ENCODE results near the gene C3orf22.

Gene C3orf22

GRCh38 chr3:126527006-126527405 lies 31.7 kb downstream of the C3orf22 start:
- DNase-seq (ENCODE audit: low read depth), result no peak

DNA sequence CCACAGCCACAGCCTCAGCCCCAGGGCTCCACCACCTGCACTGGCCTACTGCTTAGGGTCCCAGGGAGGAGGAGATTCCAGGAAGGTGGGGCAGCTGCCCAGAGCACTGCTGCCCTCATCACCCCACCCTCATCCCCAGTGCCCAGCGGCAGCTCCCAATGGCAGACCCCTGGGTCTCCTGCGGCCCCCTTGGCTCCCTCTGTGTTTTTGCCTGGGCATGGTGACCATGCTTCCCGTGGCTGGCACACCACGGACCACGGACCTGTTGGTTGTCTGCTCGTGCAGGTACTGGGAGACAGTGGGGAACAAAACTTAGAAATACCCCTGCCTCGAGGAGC lies 32.1 kb downstream of the C3orf22 start:
- DNase-seq (ENCODE audit: low read depth), result no peak

- DNase-seq (ENCODE audit: low read depth), result no peak
Observed at GRCh38 chr3:126525853-126526667, 32.7 kb downstream of the C3orf22 start.

- DNase-seq (ENCODE audit: low read depth), result no peak
Observed at GRCh38 chr3:126525091-126525852, 33.5 kb downstream of the C3orf22 start.

- no peak for DNase-seq (ENCODE audit: low read depth)
Observed at GRCh38 chr3:126524429-126524988, 34.2 kb downstream of the C3orf22 start.

GRCh38 chr3:126523745-126524428 lies 34.8 kb downstream of the C3orf22 start, which contains the start of gene CHST13:
Gene CHST13, plus strand, starts transcription at chr3:126524155. Its CDS starts 178 bp downstream, at chr3:126524333.
- DNase-seq (ENCODE audit: low read depth), result no peak

- peak; percentile 38 for DNase-seq (ENCODE audit: low read depth)
Observed at GRCh38 chr3:126522363-126522788, 36.4 kb downstream of the C3orf22 start.

GRCh38 chr3:126521122-126521891 lies 37.4 kb downstream of the C3orf22 start:
- DNase-seq (ENCODE audit: low read depth), result no peak

- no peak for DNase-seq (ENCODE audit: low read depth)
Observed at GRCh38 chr3:126519506-126520455, 39.0 kb downstream of the C3orf22 start.

- no peak for DNase-seq (ENCODE audit: low read depth)
Observed at GRCh38 chr3:126518779-126519177, 40.0 kb downstream of the C3orf22 start.

GRCh38 chr3:126517986-126518778 lies 40.5 kb downstream of the C3orf22 start:
- DNase-seq (ENCODE audit: low read depth), result no peak

- DNase-seq (ENCODE audit: low read depth), result no peak
Observed at GRCh38 chr3:126517291-126517951, 41.3 kb downstream of the C3orf22 start, which contains the start of gene UROC1. Gene UROC1, minus strand, starts transcription at chr3:126517773. Its CDS starts 54 bp downstream, at chr3:126517719.

DNA sequence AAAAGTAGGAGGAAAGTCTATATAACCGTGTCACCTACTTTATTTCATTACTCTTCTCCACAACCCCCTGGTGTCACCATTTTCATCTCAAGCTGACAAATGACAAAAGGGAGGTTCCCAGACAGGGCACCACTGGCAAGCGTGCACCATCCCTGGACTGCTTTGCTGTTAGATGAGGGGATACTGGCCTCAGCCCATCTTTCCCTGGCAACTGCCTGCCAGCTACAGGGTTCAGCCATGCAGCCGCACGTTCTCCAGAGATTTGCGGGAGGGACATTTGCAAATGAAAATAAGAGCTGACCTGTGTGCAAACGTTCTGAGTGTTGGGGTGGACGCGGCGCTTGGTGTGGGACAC lies 41.8 kb downstream of the C3orf22 start:
- DNase-seq (ENCODE audit: low read depth), result no peak

DNA sequence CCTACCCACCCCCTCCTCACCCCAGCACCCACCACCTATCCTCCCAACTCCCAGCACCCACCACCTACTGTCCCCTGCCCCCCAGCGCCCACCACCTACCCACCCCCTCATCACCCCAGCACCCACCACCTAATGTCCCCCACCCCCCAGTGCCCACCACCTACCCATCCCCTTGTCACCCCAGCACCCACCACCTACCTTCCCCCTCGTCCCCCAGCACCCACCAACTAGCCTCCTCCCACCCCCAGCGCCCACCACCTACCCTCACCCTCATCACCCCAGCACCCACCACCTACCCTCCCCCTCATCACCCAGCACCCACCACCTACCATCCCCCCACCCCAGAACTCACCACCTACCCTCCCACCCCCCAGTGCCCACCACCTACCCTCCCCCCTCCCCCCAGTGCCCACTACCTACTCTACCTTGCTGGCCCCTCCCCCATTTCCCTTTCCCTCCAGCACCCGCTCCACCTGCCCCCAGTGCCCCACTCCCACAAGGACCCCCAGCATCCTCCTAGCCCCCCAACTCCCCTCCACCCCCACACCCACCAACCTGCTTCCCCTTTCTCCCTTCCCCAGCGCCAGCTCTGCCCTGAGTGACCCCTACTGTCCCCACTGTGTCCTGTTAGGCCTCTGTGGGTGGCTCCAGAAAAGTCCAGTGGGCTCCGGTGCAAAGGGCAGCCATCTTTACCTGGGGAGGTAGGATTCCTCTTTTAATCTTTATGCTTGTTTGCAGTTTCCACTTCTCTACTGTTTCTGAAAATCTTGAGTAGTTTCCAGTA lies 42.4 kb downstream of the C3orf22 start:
- no peak for DNase-seq (ENCODE audit: low read depth)

- DNase-seq (ENCODE audit: low read depth), result no peak
Observed at GRCh38 chr3:126515066-126515706, 43.5 kb downstream of the C3orf22 start.

DNA sequence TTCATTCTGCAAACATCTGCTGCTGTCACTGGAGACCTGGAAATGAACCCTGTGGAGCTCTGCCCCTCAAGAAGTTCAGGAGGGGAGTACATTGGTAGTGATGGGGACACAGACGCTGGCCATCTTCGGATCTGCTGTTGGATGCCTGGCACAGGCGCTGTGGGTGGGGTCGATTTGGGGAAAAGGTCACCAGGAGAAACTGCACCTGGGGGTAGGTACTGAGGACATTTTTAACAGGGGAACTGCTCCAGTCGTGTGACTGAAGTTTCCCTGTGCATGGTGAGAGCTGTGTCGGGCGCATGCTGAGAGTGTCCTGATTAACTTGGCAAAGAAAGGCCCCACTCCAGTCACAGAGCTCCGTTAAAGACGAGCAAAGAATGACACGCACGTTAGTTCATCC lies 44.6 kb downstream of the C3orf22 start:
- no peak for DNase-seq (ENCODE audit: low read depth)

GRCh38 chr3:126512916-126513650 lies 45.6 kb downstream of the C3orf22 start:
- no peak for DNase-seq (ENCODE audit: low read depth)

Data from activated gamma-delta T cell treated with anti-CD3 and anti-CD28 coated beads, Interleukin-2, amount 50 U/mL, for 16 hours (primary cell).